Gastrocnemius medialis (tissue), 4 donors: ENCODE measurements around the gene STARD13.

Source experiments
- CTCF ChIP-seq, 5 experiments: fragments of 450-650 bp in 3 of 5; fragments of 200-600 bp in 2 of 5; sonication (generic) in 2 of 5; IDR thresholded peaks in 4 of 5; conservative IDR thresholded peaks in 1 of 5; 1 replicate in 4 of 5; 2 replicates in 1 of 5; pipeline ENCODE4 v1.5.1; 2016 to 2019; ENCODE audit warnings: antibody characterized with exemption in 5 of 5, mild to moderate bottlenecking in 3 of 5, moderate library complexity in 3 of 5
- POLR2A ChIP-seq, 2 donors: fragments of 450-650 bp; IDR thresholded peaks; one replicate each; pipeline ENCODE4 v1.6.1; 2017; ENCODE audit warnings: antibody characterized with exemption in 2 of 2, mild to moderate bottlenecking in 2 of 2, moderate library complexity in 2 of 2

GRCh38 chr13:33265607-33266006 is 19.9 kb downstream of the STARD13 start:
- no peak for TF ChIP-seq CTCF (IDR thresholded peaks at IDR 0.05 in 4 of 5, conservative IDR thresholded peaks at IDR 0.05 in 1 of 5)
- no peak for TF ChIP-seq POLR2A (IDR thresholded peaks at IDR 0.05)
